GM18861 (cell line): ENCODE data around the gene LGALS3.

Source experiments
- ATAC-seq: cut with Tn5 transposase; IDR thresholded peaks from one replicate; pipeline ENCODE4 v1.9.1; 2021; ENCODE audit not compliant: unreplicated experiment

Gene LGALS3

GRCh38 chr14:55188686-55189295, 59.7 kb downstream of the LGALS3 start:
- no peak for ATAC-seq

GRCh38 chr14:55190906-55191202, 61.8 kb downstream of the LGALS3 start:
- ATAC-seq, result no peak

GRCh38 chr14:55191203-55192053, 62.4 kb downstream of the LGALS3 start, which contains the start of gene DLGAP5:
Gene DLGAP5, minus strand, starts transcription at chr14:55191585. Its CDS starts 2,406 bp downstream, at chr14:55189179.
- peak; percentile 91 for ATAC-seq

- ATAC-seq, result no peak
Observed at GRCh38 chr14:55192054-55192621, 63.1 kb downstream of the LGALS3 start.

GRCh38 chr14:55194656-55195355, 65.8 kb downstream of the LGALS3 start:
- ATAC-seq, result no peak
